Peyer's patch (tissue), 4 donors: ENCODE measurements around the gene SORBS1. TPM values are rescaled to one million over a fixed set of nuclear protein-coding genes. Genes with fewer than 3 reads are reported as not detected.
A peak's percentile ranks its signal among the peaks of the same experiment; 100 is the strongest.

Experiments
- DNase-seq, 3 donors: peaks; one replicate each; pipeline ENCODE4 v3.0.0-alpha.2; 2017 to 2019
- H3K27ac ChIP-seq, 4 donors: fragments of 200-600 bp; sonication (generic); one replicate each; pipeline ENCODE4 v1.5.1; 2016 to 2019
- H3K27me3 ChIP-seq, 2 donors: fragments of 200-600 bp; sonication (generic); one replicate each; pipeline ENCODE4 v1.5.1; 2019
- H3K36me3 ChIP-seq, 3 donors: fragments of 200-600 bp; sonication (generic); one replicate each; pipeline ENCODE4 v1.5.1; 2016 to 2019
- H3K4me1 ChIP-seq, 4 donors: fragments of 200-600 bp; sonication (generic); one replicate each; pipeline ENCODE4 v1.5.1; 2016 to 2019
- H3K4me3 ChIP-seq, 4 donors: fragments of 200-600 bp; sonication (generic); 1 replicate in 3 of 4; 2 replicates in 1 of 4; pipeline ENCODE4 v1.5.1; 2016 to 2019; ENCODE audit warnings: mild to moderate bottlenecking in 1 of 4
- H3K9me3 ChIP-seq, 4 donors: fragments of 200-600 bp; sonication (generic); one replicate each; pipeline ENCODE4 v1.5.1; 2016 to 2019; ENCODE audit warnings: mild to moderate bottlenecking in 1 of 4
- POLR2A ChIP-seq, 2 donors: fragments of 450-650 bp; IDR thresholded peaks; one replicate each; pipeline ENCODE4 v1.5.1; 2017; ENCODE audit warnings: antibody characterized with exemption in 2 of 2, mild to moderate bottlenecking in 2 of 2, moderate library complexity in 2 of 2
- total RNA-seq, 4 donors: library from RNA; depleted of rRNA; stranded (reverse); fragments of >200 nt; gene quantifications; one replicate each; pipeline ENCODE4 v1.1.0, GENCODE V29; 2016
- TF ChIP-seq, protein P1 (sequence below), 6 experiments: fragments of 450-650 bp in 4 of 6; fragments of 200-600 bp in 2 of 6; sonication (generic) in 1 of 6; IDR thresholded peaks; one replicate each; pipeline ENCODE4 v1.5.1; 2017 to 2019; ENCODE audit warnings: antibody characterized with exemption in 6 of 6, mild to moderate bottlenecking in 3 of 6, moderate library complexity in 1 of 6

The SORBS1 gene
- total RNA-seq, 4 donors from 2014 or later = 34.3 to 57.1 (median 48.7) TPM

- H3K27me3 ChIP-seq = no peaks in the 10 kb centered on the region
- no peak overlapping the region for H3K4me3 ChIP-seq
- no peak for TF ChIP-seq POLR2A (IDR thresholded peaks at IDR 0.05)
- TF ChIP-seq, protein P1, sequence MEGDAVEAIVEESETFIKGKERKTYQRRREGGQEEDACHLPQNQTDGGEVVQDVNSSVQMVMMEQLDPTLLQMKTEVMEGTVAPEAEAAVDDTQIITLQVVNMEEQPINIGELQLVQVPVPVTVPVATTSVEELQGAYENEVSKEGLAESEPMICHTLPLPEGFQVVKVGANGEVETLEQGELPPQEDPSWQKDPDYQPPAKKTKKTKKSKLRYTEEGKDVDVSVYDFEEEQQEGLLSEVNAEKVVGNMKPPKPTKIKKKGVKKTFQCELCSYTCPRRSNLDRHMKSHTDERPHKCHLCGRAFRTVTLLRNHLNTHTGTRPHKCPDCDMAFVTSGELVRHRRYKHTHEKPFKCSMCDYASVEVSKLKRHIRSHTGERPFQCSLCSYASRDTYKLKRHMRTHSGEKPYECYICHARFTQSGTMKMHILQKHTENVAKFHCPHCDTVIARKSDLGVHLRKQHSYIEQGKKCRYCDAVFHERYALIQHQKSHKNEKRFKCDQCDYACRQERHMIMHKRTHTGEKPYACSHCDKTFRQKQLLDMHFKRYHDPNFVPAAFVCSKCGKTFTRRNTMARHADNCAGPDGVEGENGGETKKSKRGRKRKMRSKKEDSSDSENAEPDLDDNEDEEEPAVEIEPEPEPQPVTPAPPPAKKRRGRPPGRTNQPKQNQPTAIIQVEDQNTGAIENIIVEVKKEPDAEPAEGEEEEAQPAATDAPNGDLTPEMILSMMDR (IDR thresholded peaks at IDR 0.05) = no peak
- H3K4me1 ChIP-seq = peaks cover 0 to 25% (median 0%) of the 10 kb centered on the region in 4 donors
- H3K9me3 ChIP-seq = no peaks in the 10 kb centered on the region
- H3K36me3 ChIP-seq = no peaks in the 10 kb centered on the region
- DNase-seq = no peak
- H3K27ac ChIP-seq = peak overlapping the region in 1 of 4 donors; percentile 71
Measured at GRCh38 chr10:95539560-95540284, 21.4 kb downstream of the SORBS1 start.

DNA sequence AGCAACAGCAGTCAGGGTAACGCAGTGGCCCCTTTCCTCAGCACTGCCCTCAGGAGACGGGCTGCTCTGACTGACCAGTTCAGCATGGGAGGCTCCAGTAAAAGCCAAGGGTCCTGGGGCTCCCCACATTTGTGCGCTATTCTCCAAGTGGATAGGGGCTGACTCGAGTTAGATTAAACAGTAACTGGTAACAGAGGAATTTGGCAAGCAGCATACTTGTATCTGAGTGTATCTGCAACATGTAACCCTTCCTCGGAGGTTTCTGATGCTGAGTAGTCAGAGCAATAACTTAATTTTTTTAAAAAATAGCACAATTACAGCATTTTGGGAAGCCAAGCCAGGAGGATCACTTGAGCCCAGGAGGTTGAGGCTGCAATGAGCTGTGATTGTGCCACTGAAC, 22.8 kb downstream of the SORBS1 start:
- H3K4me1 ChIP-seq = peaks cover 0 to 25% (median 0%) of the 10 kb centered on the region in 4 donors
- H3K9me3 ChIP-seq = no peaks in the 10 kb centered on the region
- H3K36me3 ChIP-seq = no peaks in the 10 kb centered on the region
- no peak overlapping the region for H3K4me3 ChIP-seq
- DNase-seq = no peak
- peak overlapping the region in 1 of 4 donors; percentile 71 for H3K27ac ChIP-seq
- no peak for TF ChIP-seq POLR2A (IDR thresholded peaks at IDR 0.05)
- TF ChIP-seq, protein P1 (IDR thresholded peaks at IDR 0.05) = no peak
- no peaks in the 10 kb centered on the region for H3K27me3 ChIP-seq

GRCh38 chr10:95537542-95537927, 23.6 kb downstream of the SORBS1 start:
- no peaks in the 10 kb centered on the region for H3K9me3 ChIP-seq
- peak overlapping the region in 1 of 4 donors; percentile 71 for H3K27ac ChIP-seq
- peaks cover 0 to 24% (median 0%) of the 10 kb centered on the region in 4 donors for H3K4me1 ChIP-seq
- H3K36me3 ChIP-seq = no peaks in the 10 kb centered on the region
- H3K4me3 ChIP-seq = no peak overlapping the region
- H3K27me3 ChIP-seq = no peaks in the 10 kb centered on the region
- TF ChIP-seq POLR2A (IDR thresholded peaks at IDR 0.05) = no peak
- TF ChIP-seq, protein P1 (IDR thresholded peaks at IDR 0.05) = no peak
- no peak for DNase-seq

GRCh38 chr10:95536894-95537541, 24.2 kb downstream of the SORBS1 start:
- no peak for DNase-seq
- TF ChIP-seq, protein P1 (IDR thresholded peaks at IDR 0.05) = no peak
- TF ChIP-seq POLR2A (IDR thresholded peaks at IDR 0.05) = no peak
- peaks cover 0 to 19% (median 0%) of the 10 kb centered on the region in 4 donors for H3K4me1 ChIP-seq
- no peaks in the 10 kb centered on the region for H3K36me3 ChIP-seq
- no peaks in the 10 kb centered on the region for H3K9me3 ChIP-seq
- no peak overlapping the region for H3K4me3 ChIP-seq
- H3K27me3 ChIP-seq = no peaks in the 10 kb centered on the region
- H3K27ac ChIP-seq = peak overlapping the region in 2 of 4 donors; percentile 48 to 71

DNA sequence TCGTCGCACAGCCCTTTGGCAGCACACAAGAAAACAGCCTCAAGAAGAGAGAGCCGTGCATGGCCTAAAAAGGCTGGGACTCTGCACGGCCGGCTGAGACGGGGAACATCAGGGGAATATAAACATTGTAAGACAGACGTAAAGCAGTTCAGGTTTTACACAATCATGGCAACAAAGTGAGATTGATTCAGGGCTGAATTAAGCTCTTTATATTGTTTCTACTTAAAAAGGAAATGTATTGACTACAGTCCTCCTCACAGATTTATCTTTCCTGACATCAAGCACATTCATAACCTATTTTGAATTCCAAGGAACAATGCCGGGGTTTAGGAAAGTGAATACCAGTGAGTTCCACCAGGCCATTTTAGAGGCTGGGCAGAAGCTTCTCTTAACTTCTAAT, 25.2 kb downstream of the SORBS1 start:
- H3K4me3 ChIP-seq = no peak overlapping the region
- TF ChIP-seq, protein P1 (IDR thresholded peaks at IDR 0.05) = no peak
- no peaks in the 10 kb centered on the region for H3K27me3 ChIP-seq
- H3K9me3 ChIP-seq = no peaks in the 10 kb centered on the region
- H3K36me3 ChIP-seq = no peaks in the 10 kb centered on the region
- H3K4me1 ChIP-seq = peaks cover 0 to 9% (median 0%) of the 10 kb centered on the region in 4 donors
- DNase-seq = no peak
- peak overlapping the region in 1 of 4 donors; percentile 71 for H3K27ac ChIP-seq
